Activated naive CD8-positive, alpha-beta T cell treated with anti-CD3 and anti-CD28 coated beads for 36 hours (primary cell): ENCODE results near the gene NLRP11. TPM values are rescaled to one million over a fixed set of nuclear protein-coding genes. Genes with fewer than 3 reads are reported as not detected.

Experiments
- DNase-seq: peaks from one replicate; pipeline ENCODE4 v3.0.0; 2021
- H3K27ac Mint-ChIP-seq: one replicate; pipeline ENCODE4 v1.8.0; 2022; ENCODE audit warnings: mild to moderate bottlenecking, moderate library complexity, mixed read lengths
- H3K27me3 Mint-ChIP-seq: one replicate; pipeline ENCODE4 v1.8.0; 2022; ENCODE audit warnings: mild to moderate bottlenecking, mixed read lengths
- H3K36me3 Mint-ChIP-seq: one replicate; pipeline ENCODE4 v1.8.0; 2021; ENCODE audit warnings: mild to moderate bottlenecking, mixed read lengths
- H3K4me1 Mint-ChIP-seq: one replicate; pipeline ENCODE4 v1.8.0; 2021; ENCODE audit warnings: mixed read lengths
- H3K4me3 Mint-ChIP-seq: one replicate; pipeline ENCODE4 v1.8.0; 2022; ENCODE audit warnings: mild to moderate bottlenecking, moderate library complexity, mixed read lengths
- H3K9me3 Mint-ChIP-seq: one replicate; pipeline ENCODE4 v1.8.0; 2022; ENCODE audit warnings: mixed read lengths
- total RNA-seq, 2 experiments: library from RNA; stranded (reverse); gene quantifications; one replicate each; pipeline ENCODE4 v1.2.3, GENCODE V29; 2021

The NLRP11 gene
- total RNA-seq, 2 experiments from 2014 or later: 0.19 to 0.24 TPM

- DNase-seq: no peak
- H3K9me3 Mint-ChIP-seq: no peaks in the 10 kb centered on the region
- H3K27ac Mint-ChIP-seq: no peak within 1 kb of the TSS
- no peaks in the 10 kb centered on the region for H3K4me1 Mint-ChIP-seq
- H3K27me3 Mint-ChIP-seq: peaks cover 13% of the 10 kb centered on the region
- H3K36me3 Mint-ChIP-seq: no peaks in the 10 kb centered on the region
- H3K4me3 Mint-ChIP-seq: no peak within 1 kb of the TSS
These were observed 93.5 kb downstream of the NLRP11 start, which contains the start of gene NLRP9 for GRCh38 chr19:55738302-55738701. Gene NLRP9 (minus strand): TSS chr19:55738402. CDS start chr19:55738374, 28 bp downstream.

Other genes starting within 250 kb of the NLRP11 start
- gene FIZ1, start 232.5 kb downstream of the NLRP11 start, total RNA-seq: 10 to 100 TPM; 19.8 to 20.7 TPM
- gene ZNF524, start 231.7 kb downstream of the NLRP11 start, total RNA-seq: 10 to 100 TPM; 10.8 to 11.5 TPM
- 10 to 100 TPM; 10.5 to 10.7 TPM for gene ZNF865, start 226.4 kb downstream of the NLRP11 start, total RNA-seq
- 1 to 10 TPM; 3.7 to 3.9 TPM for gene ZNF784, start 207.4 kb downstream of the NLRP11 start, total RNA-seq
- gene ZNF580, start 191.0 kb downstream of the NLRP11 start, total RNA-seq: 10 to 100 TPM; 29.6 to 30.6 TPM
- gene ZNF581, start 188.3 kb downstream of the NLRP11 start, total RNA-seq: 10 to 100 TPM; 39.9 to 42.3 TPM
- gene CCDC106, start 183.8 kb downstream of the NLRP11 start, total RNA-seq: 10 to 100 TPM; 10.9 to 12.0 TPM
- gene U2AF2, start 177.0 kb downstream of the NLRP11 start, total RNA-seq: 100 to 1,000 TPM; 341 to 345 TPM
- 10 to 100 TPM; 37.1 to 39.5 TPM for gene EPN1, start 156.8 kb downstream of the NLRP11 start, total RNA-seq
- gene NLRP9, start 93.6 kb downstream of the NLRP11 start, total RNA-seq: not detected
- not detected for gene RFPL4A, start 72.9 kb downstream of the NLRP11 start, total RNA-seq
- gene RFPL4AL1, start 62.9 kb downstream of the NLRP11 start, total RNA-seq: not detected
- gene NLRP4, start 4.5 kb upstream of the NLRP11 start, total RNA-seq: not detected
- not detected for gene NLRP13, start 100.3 kb upstream of the NLRP11 start, total RNA-seq
- not detected for gene NLRP8, start 115.8 kb upstream of the NLRP11 start, total RNA-seq
- gene NLRP5, start 154.8 kb upstream of the NLRP11 start, total RNA-seq: not detected